Lower leg skin (tissue), 4 donors: Measurements from ENCODE around the gene DMKN. TPM values are rescaled to one million over a fixed set of nuclear protein-coding genes. Genes with fewer than 3 reads are reported as not detected.

Experiments used
- DNase-seq, 2 donors: peaks; one replicate each; pipeline ENCODE4 v3.0.0-alpha.2; 2019; ENCODE audit warnings: low spot score in 2 of 2
- H3K4me3 ChIP-seq: fragments of 200-600 bp; sonication (generic); 2 replicates; pipeline ENCODE4 v1.5.1; 2017; ENCODE audit warnings: mild to moderate bottlenecking, low read depth; ENCODE audit not compliant: poor library complexity, severe bottlenecking
- POLR2A ChIP-seq, 2 donors: fragments of 450-650 bp; IDR thresholded peaks; one replicate each; pipeline ENCODE4 v1.6.1; 2016 to 2017; ENCODE audit warnings: antibody characterized with exemption in 2 of 2, mild to moderate bottlenecking in 1 of 2, moderate library complexity in 1 of 2
- WGBS, 2 donors: methylation state at CpG; one replicate each; pipeline ENCODE4 v1.1.5; 2018; 5-methylcytosine and 5-hydroxymethylcytosine counted together
- intact Hi-C: fragments of 100-400 bp; cut with DNase I; formaldehyde crosslinking; loops from one replicate; pipeline ENCODE4 v1.15.0; 2023; ENCODE audit warnings: low total_unique reads
- total RNA-seq, 4 donors: library from RNA; depleted of rRNA; stranded (reverse); fragments of >200 nt; gene quantifications; one replicate each; pipeline ENCODE4 v1.1.0, GENCODE V29; 2016
- TF ChIP-seq, protein P1 (sequence below), 3 donors: fragments of 450-650 bp; IDR thresholded peaks; one replicate each; pipeline ENCODE4 v1.5.1; 2016; ENCODE audit warnings: antibody characterized with exemption in 3 of 3, mild to moderate bottlenecking in 3 of 3, moderate library complexity in 2 of 3

Gene DMKN, protein sequence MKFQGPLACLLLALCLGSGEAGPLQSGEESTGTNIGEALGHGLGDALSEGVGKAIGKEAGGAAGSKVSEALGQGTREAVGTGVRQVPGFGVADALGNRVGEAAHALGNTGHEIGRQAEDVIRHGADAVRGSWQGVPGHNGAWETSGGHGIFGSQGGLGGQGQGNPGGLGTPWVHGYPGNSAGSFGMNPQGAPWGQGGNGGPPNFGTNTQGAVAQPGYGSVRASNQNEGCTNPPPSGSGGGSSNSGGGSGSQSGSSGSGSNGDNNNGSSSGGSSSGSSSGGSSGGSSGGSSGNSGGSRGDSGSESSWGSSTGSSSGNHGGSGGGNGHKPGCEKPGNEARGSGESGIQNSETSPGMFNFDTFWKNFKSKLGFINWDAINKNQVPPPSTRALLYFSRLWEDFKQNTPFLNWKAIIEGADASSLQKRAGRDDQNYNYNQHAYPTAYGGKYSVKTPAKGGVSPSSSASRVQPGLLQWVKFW
- 1,000 to 10,000 TPM; 5,221 to 8,616 (median 5,967) TPM for total RNA-seq

DNA sequence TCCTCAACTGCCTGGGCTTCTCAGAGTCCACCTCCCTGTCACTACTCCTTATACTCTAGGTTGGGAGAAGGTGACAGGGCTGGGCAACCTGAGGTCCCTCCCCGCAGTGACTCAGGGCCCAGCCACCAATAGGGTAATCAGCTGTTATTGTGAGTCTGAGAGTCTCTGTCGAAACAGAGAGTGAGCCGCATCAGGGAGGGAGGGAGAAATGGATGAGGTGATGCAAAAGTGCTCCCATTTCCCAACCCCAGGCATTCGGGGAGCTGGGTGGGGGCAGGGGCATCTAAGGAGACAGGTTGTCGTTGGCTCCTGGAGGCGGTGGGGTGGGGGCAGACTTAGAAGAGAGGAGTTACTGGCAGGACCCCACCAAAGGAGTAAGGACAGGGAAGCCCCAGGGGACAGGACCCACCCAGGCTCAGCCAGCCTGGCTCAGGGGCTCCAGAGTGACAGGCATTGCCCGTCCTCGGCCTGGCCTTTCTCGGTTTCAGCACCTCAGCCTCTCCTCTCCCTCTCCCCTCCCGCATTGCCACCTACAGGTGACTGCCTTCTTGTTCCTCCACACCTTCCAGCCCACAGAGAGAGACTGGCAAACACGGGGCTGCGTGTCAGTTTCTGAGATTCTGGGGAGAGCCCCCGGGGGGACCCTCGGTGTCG is at the start of gene DMKN:
DMKN (minus strand) TSS at position 22 of the 654 bp plus-strand sequence. CDS start 174 bp downstream, outside the sequence.
- intact Hi-C loops = no loop called here
- H3K4me3 ChIP-seq = no peak within 1 kb of the TSS
- DNase-seq = no peak
- WGBS, 2 donors = 20 to 32% methylated on average over 12 to 15 of the region's 15 CpGs
- no peak for TF ChIP-seq POLR2A (IDR thresholded peaks at IDR 0.05)
- TF ChIP-seq, protein P1, sequence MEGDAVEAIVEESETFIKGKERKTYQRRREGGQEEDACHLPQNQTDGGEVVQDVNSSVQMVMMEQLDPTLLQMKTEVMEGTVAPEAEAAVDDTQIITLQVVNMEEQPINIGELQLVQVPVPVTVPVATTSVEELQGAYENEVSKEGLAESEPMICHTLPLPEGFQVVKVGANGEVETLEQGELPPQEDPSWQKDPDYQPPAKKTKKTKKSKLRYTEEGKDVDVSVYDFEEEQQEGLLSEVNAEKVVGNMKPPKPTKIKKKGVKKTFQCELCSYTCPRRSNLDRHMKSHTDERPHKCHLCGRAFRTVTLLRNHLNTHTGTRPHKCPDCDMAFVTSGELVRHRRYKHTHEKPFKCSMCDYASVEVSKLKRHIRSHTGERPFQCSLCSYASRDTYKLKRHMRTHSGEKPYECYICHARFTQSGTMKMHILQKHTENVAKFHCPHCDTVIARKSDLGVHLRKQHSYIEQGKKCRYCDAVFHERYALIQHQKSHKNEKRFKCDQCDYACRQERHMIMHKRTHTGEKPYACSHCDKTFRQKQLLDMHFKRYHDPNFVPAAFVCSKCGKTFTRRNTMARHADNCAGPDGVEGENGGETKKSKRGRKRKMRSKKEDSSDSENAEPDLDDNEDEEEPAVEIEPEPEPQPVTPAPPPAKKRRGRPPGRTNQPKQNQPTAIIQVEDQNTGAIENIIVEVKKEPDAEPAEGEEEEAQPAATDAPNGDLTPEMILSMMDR (IDR thresholded peaks at IDR 0.05) = no peak

DNA sequence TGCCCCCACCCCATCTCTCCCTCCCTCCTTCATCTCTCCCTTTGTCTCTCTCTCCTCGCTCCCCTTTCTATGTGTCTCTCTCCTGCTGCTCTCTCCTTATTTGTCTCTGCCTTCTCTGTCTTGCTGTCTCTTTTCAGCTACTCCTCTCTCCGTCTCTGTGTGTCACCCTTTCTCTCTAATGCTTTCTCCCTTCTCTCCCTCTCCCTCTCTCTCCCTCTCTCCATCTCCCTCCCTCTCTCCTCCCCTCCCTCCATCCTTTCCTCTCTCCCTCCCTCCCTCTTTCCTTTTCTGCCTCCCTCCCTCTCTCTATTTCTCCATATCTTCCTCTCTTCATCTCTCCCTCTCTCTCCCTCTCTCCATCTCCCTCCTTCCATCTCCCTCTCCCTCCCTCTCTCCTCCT is 49.3 kb upstream of the DMKN start:
- intact Hi-C loops = loop anchor here (5.0 kb wide), 1 partner anchor 505 kb away; no protein-coding TSS in a partner anchor
- no peak for TF ChIP-seq POLR2A (IDR thresholded peaks at IDR 0.05)
- TF ChIP-seq, protein P1 (IDR thresholded peaks at IDR 0.05) = no peak
- 54 to 65% methylated on average over 2 of the region's 2 CpGs for WGBS, 2 donors
- no peak overlapping the region for H3K4me3 ChIP-seq
- DNase-seq = no peak

DNA sequence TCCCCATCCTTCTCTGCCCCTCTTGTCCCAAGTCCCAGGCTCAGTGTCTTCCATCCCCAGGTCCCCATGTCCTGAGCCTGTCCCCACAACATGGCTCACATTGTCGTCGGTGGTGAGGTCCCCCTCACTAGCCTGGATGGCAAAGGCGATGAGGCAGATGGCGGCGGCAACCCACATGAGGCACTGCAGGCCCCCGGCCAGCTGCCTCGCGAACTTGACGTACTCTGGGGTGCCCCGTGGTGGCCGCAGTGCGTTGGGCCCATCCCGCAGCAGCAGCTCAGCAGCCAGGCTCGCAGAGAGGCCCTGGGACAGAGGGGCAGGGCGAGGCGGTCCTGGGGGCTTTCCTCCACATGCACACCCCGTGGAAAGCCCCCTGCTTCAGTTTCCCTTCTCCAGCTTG is 48.9 kb upstream of the DMKN start:
- no peak overlapping the region for H3K4me3 ChIP-seq
- DNase-seq = no peak
- intact Hi-C loops = loop anchor here (5.0 kb wide), 1 partner anchor 505 kb away; no protein-coding TSS in a partner anchor
- TF ChIP-seq, protein P1 (IDR thresholded peaks at IDR 0.05) = no peak
- TF ChIP-seq POLR2A (IDR thresholded peaks at IDR 0.05) = no peak
- WGBS, 2 donors = 66 to 70% methylated on average over 14 to 17 of the region's 17 CpGs

DNA sequence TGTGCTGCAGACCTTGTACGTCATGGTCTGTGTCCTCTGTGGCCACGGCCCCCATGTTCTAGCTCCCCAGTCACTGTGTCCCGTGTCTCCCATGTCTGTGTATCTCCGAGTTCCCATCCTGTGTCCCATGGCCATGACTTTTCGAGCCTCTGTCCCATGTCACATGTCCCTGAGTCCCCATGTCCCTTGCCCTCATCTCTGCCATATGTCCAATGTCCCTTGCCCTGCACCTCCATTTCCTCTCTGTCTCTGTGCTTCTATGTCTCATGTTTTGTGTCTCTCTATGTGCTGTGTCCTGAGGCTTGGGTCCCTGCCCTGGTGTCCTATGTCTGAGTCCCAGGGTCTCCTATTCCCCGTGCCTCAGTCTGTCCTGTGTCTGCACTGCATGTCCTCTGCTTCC is 48.0 kb upstream of the DMKN start:
- intact Hi-C loops = loop anchor here (5.0 kb wide), 1 partner anchor 504 kb away; no protein-coding TSS in a partner anchor
- no peak for DNase-seq
- WGBS, 2 donors = 83 to 87% methylated on average over 6 of the region's 6 CpGs
- no peak overlapping the region for H3K4me3 ChIP-seq
- TF ChIP-seq, protein P1 (IDR thresholded peaks at IDR 0.05) = no peak
- TF ChIP-seq POLR2A (IDR thresholded peaks at IDR 0.05) = no peak

DNA sequence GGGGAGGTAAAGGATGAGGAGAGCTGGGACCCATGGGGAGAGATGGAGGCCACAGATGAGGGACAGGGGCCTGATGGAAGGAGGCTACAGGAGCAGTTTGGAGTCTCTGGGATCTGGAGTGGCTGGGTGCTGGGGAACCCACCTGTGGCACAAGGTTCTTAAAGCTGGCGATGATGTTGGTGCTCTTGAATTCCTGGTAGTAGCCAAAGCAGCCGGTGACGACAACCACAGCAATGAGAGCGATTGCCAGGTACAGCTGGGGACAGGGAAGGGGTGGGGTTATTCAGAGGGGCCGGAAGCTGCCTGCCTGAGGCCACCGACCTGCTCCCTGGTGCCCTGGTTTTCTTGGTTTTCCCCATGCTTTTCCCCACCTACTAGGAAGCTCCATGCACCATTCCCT is 47.2 kb upstream of the DMKN start:
- no peak for DNase-seq
- H3K4me3 ChIP-seq = no peak overlapping the region
- TF ChIP-seq, protein P1 (IDR thresholded peaks at IDR 0.05) = no peak
- no peak for TF ChIP-seq POLR2A (IDR thresholded peaks at IDR 0.05)
- WGBS, 2 donors = 62 to 66% methylated on average over 6 of the region's 6 CpGs
- intact Hi-C loops = loop anchor here (5.0 kb wide), 1 partner anchor 503 kb away; no protein-coding TSS in a partner anchor
